K562 (cell line): Measurements from ENCODE around the gene GPR42. TPM values are rescaled to one million over a fixed set of nuclear protein-coding genes. Genes with fewer than 3 reads are reported as not detected.

ENCODE experiments used
- ARID4B ChIP-seq: sonication (generic); formaldehyde crosslinking; IDR thresholded peaks from 2 replicates; pipeline ENCODE4 v1.8.0; 2022; ENCODE audit warnings: mild to moderate bottlenecking, missing genetic modification reagents
- ESRRA ChIP-seq: fragments of 450-650 bp; IDR thresholded peaks from 2 replicates; pipeline ENCODE4 v1.6.1; 2014; ENCODE audit warnings: low read depth, mild to moderate bottlenecking, moderate library complexity, borderline replicate concordance
- FUS ChIP-seq: fragments of 200-400 bp; formaldehyde crosslinking; optimal IDR thresholded peaks from 2 replicates; pipeline ENCODE3; 2017; ENCODE audit warnings: low read depth, low read length
- HMBOX1 ChIP-seq: sonication (generic); IDR thresholded peaks from 2 replicates; pipeline ENCODE4 v1.6.1; 2016
- MAFF ChIP-seq: IDR thresholded peaks from 2 replicates; pipeline ENCODE4 v1.6.1; 2012; ENCODE audit warnings: low read length, improper control_type of control experiment
- MBD2 ChIP-seq: sonication (generic); IDR thresholded peaks from 2 replicates; pipeline ENCODE4 v1.6.1; 2016; ENCODE audit warnings: low read depth, borderline replicate concordance
- MCM7 ChIP-seq, 2 experiments: fragments of 450-650 bp; IDR thresholded peaks; 2 replicates each; pipeline ENCODE4 v1.6.1; 2016 to 2018
- MYNN ChIP-seq, 2 experiments: sonication (generic); formaldehyde crosslinking in 1 of 2; IDR thresholded peaks; 2 replicates each; pipeline versions ENCODE4 v1.5.0 to v1.6.1; 2016 to 2020; ENCODE audit warnings: antibody characterized with exemption in 1 of 2, missing genetic modification reagents in 1 of 2
- NCOA6 ChIP-seq: fragments of 450-650 bp; IDR thresholded peaks from 2 replicates; pipeline ENCODE4 v1.6.1; 2017; ENCODE audit warnings: mild to moderate bottlenecking
- NR0B1 ChIP-seq: fragments of 450-650 bp; IDR thresholded peaks from one replicate; pipeline ENCODE4 v1.6.1; 2018; ENCODE audit warnings: mild to moderate bottlenecking, moderate library complexity; ENCODE audit not compliant: partially characterized antibody
- SMAD3 ChIP-seq: fragments of 450-650 bp; formaldehyde crosslinking; conservative IDR thresholded peaks from 2 replicates; pipeline ENCODE4 v1.4.0; 2020; ENCODE audit warnings: mild to moderate bottlenecking
- SRSF9 ChIP-seq: fragments of 200-400 bp; formaldehyde crosslinking; IDR thresholded peaks from 2 replicates; pipeline ENCODE4 v1.6.1; 2017; ENCODE audit warnings: low read depth, low read length, borderline replicate concordance
- TAF1 ChIP-seq: IDR thresholded peaks from 2 replicates; pipeline ENCODE4 v1.6.1; 2011; ENCODE audit warnings: mild to moderate bottlenecking, low read length, moderate library complexity; ENCODE audit not compliant: insufficient read depth, control insufficient read depth, severe bottlenecking; ENCODE audit errors: extremely low read depth
- TGIF2 ChIP-seq: sonication (generic); formaldehyde crosslinking; IDR thresholded peaks from 2 replicates; pipeline ENCODE4 v1.8.1; 2022; ENCODE audit warnings: mild to moderate bottlenecking, missing genetic modification reagents, moderate library complexity
- THRAP3 ChIP-seq: fragments of 450-650 bp; IDR thresholded peaks from 2 replicates; pipeline ENCODE4 v1.6.1; 2016; ENCODE audit warnings: mild to moderate bottlenecking, inconsistent platforms, borderline replicate concordance
- ZBTB7A ChIP-seq: IDR thresholded peaks from 2 replicates; pipeline ENCODE4 v1.6.1; 2011; ENCODE audit warnings: low read depth, mild to moderate bottlenecking, low read length, moderate library complexity, borderline replicate concordance; ENCODE audit not compliant: control insufficient read depth
- ZKSCAN8 ChIP-seq: fragments of 200-800 bp; sonication (Bioruptor generic); IDR thresholded peaks from 2 replicates; pipeline ENCODE4 v1.6.1; 2016; ENCODE audit warnings: missing genetic modification characterization, missing compliant biosample characterization
- ZNF280A ChIP-seq: fragments of 450-650 bp; IDR thresholded peaks from 2 replicates; pipeline ENCODE4 v1.6.1; 2018; ENCODE audit warnings: mild to moderate bottlenecking, low read depth; ENCODE audit not compliant: partially characterized antibody
- ZNF354B ChIP-seq: fragments of 250-450 bp; sonication (Bioruptor Pico); IDR thresholded peaks from 2 replicates; pipeline ENCODE4 v1.4.0; 2020
- ZNF586 ChIP-seq: fragments of 450-650 bp; formaldehyde crosslinking; conservative IDR thresholded peaks from 2 replicates; pipeline ENCODE4 v1.4.0; 2020; ENCODE audit warnings: mild to moderate bottlenecking, moderate library complexity
- polyA plus RNA-seq, 8 experiments: library from polyadenylated mRNA; depleted of rRNA in 4 of 8; stranded (reverse) in 5 of 8; unstranded in 3 of 8; fragments of >200 nt; fragmentation: Nextera tagmentation in 2 of 8; fragmentation: Illumina TruSeq in 1 of 8; extraction: Ambion mirVana in 2 of 8; extraction: Trizol in 1 of 8; gene quantifications; 2 replicates each; pipeline versions ENCODE4 v1.2.1 to v1.2.3, GENCODE V29; 2011 to 2014; ENCODE audit warnings: inconsistent platforms in 1 of 8, missing spikeins in 1 of 8
- total RNA-seq, 7 experiments: library from RNA; depleted of rRNA in 6 of 7; stranded (reverse); fragments of >200 nt in 6 of 7; fragmentation: Illumina TruSeq in 2 of 7; extraction: Trizol in 2 of 7; gene quantifications; 2 replicates each; pipeline versions ENCODE4 v1.2.1 to v1.2.3, GENCODE V29; 2011 to 2021; ENCODE audit warnings: low replicate concordance in 1 of 7

Gene GPR42
- total and polyA plus RNA-seq, 9 of the 15 experiments (the other 6 are each of a cell fraction or from before 2014, with no cell fraction given) = not detected

- TF ChIP-seq ARID4B (0 out of 2 replicates have a peak, but pooled peaks have one; percentile 52), HMBOX1 (peak; percentile 74), ZBTB7A (no peak), ZNF280A (no peak), NR0B1 (no peak), MCM7 (IDR thresholded peaks at IDR 0.05) (no peak), ESRRA (peak; percentile 52; the same call in 1 of the 2 replicates), TGIF2 (CRISPR knock-in tag) (no peak; the same call in 1 of the 2 replicates), MBD2 (peak; percentile 61; the same call in 1 of the 2 replicates), ZNF354B (CRISPR knock-in tag) (peak; percentile 31; the same call in 1 of the 2 replicates), FUS (no peak), ZNF586 (CRISPR knock-in tag) (no peak), ZKSCAN8 (no peak; the same call in 1 of the 2 replicates), TAF1 (no peak), MYNN (IDR thresholded peaks at IDR 0.05) (peak; percentile 100), MYNN (CRISPR knock-in tag; IDR thresholded peaks at IDR 0.05) (peak; percentile 98), THRAP3 (no peak), NCOA6 (no peak), MAFF (peak; percentile 2; the same call in 1 of the 2 replicates), SRSF9 (no peak), SMAD3 (CRISPR knock-in tag) (peak; percentile 68; the same call in 1 of the 2 replicates)
Measured at GRCh38 chr19:35380450-35381124, 9.7 kb downstream of the GPR42 start (continued).
